NCI-H510A treated with DMSO at 0.1 percent for 48 hours (cell line): Measurements from ENCODE around the gene SEC14L1.

Experiments used
- DNase-seq: peaks from one replicate; lab custom pipeline; 2025; lab: John Stamatoyannopoulos, UW

Gene SEC14L1

DNA sequence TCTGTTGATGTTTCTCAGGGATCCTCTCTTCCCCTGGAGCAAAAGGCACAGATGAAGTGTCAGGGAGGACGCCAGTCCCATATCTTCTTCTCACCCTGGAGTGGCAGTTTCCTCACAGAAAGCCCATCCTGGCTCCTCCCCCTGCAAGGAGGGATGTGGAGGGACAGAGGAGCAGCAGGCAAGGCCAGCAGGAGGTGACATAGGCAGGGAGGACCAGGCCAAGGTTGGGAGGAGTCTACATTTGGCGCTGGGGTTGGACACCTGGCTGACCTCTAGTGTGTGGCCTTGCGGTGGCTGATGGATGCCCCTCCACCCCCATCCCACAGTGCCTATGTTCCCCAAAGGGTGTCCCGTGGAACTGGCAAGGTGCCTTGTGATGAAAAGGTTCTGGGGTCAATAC lies 125.4 kb downstream of the SEC14L1 start:
- DNase-seq, result no peak
